Left lobe of liver (tissue), 2 donors: ENCODE results near the gene TXNDC5. TPM values are rescaled to one million over a fixed set of nuclear protein-coding genes. Genes with fewer than 3 reads are reported as not detected.
"Not testable (repeated sequence)": the region's sequence is repeated elsewhere in the genome, so short reads cannot be mapped to it uniquely, and the experiment has no call there.

Source experiments
- ATAC-seq: fragments of 200-7000 bp; cut with Tn5 transposase; one replicate; pipeline ENCODE4 v1.9.1; 2020; ENCODE audit warnings: mild to moderate bottlenecking, moderate library complexity
- DNase-seq: peaks from one replicate; pipeline ENCODE4 v3.0.0-alpha.2; 2020; ENCODE audit warnings: low spot score
- total RNA-seq: library from RNA; stranded (reverse); gene quantifications from one replicate; pipeline ENCODE4 v1.2.1, GENCODE V29; 2021
- donor health status: DM: no; HTN: no; CAD: no; lungs with moderate emphysema.
- donor health status: DM: no; HTN: yes; CAD: no.

Gene TXNDC5
- total RNA-seq, 1 donor from 2014 or later, result 121 TPM

DNA sequence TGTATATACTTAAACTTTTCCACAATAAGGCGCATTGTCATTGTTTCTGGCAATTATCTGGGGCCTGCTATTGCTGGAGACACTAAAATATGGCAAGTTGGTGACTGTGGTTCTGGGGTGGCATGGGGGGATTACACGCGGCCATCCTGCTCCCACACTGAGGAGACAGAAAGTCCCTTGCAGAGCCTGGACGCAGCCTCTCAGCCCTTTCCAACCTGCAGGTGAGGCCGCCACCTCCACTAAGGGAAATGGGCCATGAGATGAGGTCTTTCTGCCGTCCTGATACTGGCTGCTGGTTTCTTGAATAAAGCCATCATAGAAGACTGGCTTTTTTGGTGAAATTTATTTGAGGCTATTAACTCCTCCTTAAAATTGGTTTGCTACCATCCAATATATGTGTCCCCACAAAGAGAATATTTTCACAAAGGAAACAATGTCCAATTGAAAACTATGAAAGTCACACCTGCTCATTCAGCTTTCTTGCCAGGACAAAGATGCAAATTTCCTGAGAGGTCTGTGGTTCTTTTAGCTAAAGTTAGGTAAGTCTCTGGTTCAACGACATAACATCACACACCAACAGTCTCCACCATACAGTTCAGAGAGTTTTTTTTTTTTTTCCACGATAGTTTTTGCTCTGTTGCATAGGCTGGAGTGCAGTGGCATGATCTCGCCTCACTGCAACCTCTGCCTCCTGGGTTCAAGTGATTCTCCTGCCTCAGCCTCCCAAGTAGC is 13.0 kb downstream of the TXNDC5 start:
- DNase-seq, result no peak
- ATAC-seq, result no peak

DNA sequence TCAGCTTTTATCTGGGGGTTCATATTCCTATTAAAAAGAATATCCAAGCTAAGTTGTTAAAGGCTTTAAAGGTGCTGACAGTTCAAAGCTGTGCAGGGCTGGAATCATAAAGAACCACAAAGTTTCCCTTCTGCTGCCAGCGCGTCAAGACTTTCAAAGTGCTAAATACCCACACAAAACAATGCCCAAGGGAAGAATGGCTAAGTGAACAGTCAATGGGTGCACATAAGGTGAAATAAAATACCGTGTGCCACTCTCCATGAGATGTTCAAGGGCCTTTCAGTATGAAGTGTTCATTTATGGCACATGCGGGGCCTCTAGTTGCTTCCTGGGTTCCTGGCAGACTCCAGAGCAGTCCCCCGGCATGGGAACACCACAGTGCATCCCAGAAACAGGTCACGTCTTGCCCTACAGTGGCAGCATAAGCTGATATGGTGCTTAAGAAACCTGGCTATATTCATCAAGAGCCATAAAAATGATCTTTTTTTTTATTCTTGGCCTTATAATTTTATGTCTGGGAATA is 14.1 kb downstream of the TXNDC5 start:
- ATAC-seq, result no peak
- DNase-seq, result no peak

DNA sequence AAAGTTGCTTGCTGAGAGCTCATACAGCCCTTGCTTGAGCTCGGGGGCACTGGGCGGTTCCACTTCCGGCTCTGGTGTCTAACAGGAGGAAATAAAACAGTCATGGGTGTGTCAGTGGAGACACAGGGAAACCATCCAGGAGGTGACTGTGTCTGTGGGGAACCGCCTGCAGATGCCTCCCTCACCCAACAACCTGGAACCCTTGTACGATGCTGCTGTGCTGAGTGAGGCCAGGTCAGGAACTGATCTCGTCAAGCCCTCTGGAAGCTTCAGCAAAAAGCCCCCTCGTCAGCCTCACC is 15.5 kb downstream of the TXNDC5 start:
- DNase-seq (no peak), ATAC-seq (no peak)

DNA sequence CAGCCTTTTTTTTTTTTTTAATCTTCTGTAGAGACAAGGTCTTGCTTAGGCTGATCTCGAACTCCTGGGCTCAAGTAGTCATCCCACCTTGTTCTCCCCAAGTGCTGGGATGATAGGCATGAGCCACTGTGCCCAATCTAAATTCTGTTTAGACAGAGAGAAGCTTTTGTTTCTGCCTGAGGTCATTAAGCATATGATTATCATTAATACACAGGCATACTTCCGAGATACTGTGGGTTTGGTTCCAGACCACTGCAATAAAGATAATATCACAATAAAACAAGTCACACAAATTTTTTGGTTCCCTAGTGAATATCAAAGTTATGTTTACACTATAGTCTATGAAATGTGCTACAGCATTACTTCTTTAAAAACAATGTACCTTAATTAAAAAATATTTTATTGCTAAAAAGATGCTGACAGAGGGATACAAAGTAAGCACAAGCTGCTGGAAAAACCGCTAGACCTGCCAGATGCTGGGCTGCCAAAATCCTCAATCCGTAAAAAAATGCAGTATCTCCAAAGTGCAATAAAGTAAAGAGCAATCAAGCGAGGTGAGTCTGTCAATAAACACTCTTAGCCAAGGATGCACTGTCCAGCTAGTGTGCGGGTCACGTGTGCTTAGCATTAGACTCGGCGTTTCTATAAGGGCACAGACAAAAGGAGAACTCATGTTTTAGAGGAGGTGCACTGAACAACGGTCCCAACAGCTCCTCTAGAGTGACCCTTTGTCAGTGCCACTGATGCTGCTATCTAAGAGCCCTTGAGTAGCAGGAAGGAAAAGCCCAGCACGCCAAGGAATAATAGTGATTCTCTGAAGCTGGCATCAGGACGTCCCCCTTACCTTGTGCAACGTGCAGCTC is 16.1 kb downstream of the TXNDC5 start:
- ATAC-seq, result no peak

DNA sequence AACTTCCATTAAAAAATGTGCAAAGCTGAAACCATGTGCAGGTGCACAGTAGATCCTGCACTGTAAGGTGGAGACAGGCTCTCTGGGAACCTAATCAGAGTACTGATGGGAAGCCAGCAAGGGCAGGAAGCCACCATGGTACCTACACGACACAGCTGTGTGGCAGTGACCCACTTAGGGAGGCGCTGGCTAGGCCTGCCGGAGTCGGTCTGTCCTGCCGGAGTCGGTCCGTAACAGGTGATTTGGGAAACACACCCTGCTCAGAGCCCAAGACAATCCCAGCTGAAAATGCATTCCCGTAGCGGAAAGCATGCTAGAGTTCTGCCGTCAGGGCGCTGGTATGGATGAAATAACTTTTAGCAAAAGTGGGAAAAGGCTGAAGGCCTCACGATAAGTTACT is 17.2 kb downstream of the TXNDC5 start:
- ATAC-seq (no peak), DNase-seq (no peak)

More for the DNA sequence above, 16.1 kb downstream of the TXNDC5 start:
- no peak for DNase-seq

DNA sequence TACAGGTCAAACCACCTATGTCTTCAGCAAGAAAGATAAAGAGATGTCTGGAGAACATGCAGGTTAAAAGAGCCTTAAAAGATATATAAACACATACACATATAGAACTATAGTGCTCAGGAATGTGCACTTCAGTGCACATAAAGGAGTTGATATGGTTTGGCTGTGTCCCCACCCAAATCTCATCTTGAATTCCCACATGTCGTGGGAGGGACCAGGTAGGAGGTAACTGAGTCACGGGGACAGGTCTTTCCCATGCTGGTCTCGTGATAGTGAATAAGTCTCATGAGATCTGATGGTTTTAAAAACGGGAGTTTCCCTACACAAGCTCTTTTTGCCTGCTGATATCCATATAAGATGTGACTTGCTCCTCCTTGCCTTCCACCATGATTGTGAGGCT is 18.2 kb downstream of the TXNDC5 start:
- DNase-seq, ATAC-seq: not testable (repeated sequence)

DNA sequence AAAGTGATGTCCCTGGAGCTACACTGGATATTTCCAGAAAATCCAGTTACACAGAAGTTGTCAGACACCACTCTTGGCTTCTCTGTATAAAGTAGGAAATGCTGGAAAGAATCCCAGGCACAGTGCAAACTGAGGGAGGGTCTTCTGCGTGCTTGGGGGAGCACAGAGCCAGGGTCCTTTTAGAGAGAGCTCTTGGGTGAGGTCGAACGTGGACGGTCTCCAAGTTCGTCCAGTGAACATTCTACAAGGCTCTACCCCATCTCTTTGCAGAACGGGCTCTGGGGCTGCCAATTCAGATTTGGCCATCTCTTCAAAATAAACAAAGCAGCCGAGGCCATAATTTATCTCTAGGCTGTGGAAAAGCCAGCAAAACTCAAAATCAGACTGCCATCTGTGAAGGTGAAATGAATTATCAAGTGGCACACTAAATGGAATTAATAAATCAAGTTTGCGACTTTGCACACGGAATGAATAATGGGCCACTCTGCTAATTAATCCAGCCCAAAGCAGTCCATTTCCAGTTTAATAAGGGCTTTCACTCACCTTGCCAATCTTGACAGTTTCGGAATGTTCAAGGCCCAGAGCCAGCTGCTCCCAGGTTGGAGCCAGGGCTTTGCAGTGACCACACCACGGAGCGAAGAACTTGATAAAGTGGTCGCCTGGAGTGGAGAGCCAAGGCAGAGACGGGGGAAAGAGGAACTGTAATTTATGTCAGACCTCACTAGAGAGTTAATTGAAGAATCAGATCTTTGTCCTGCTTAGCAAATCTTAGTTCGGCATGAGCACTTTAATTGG is 19.3 kb downstream of the TXNDC5 start:
- no peak for DNase-seq
- no peak for ATAC-seq

DNA sequence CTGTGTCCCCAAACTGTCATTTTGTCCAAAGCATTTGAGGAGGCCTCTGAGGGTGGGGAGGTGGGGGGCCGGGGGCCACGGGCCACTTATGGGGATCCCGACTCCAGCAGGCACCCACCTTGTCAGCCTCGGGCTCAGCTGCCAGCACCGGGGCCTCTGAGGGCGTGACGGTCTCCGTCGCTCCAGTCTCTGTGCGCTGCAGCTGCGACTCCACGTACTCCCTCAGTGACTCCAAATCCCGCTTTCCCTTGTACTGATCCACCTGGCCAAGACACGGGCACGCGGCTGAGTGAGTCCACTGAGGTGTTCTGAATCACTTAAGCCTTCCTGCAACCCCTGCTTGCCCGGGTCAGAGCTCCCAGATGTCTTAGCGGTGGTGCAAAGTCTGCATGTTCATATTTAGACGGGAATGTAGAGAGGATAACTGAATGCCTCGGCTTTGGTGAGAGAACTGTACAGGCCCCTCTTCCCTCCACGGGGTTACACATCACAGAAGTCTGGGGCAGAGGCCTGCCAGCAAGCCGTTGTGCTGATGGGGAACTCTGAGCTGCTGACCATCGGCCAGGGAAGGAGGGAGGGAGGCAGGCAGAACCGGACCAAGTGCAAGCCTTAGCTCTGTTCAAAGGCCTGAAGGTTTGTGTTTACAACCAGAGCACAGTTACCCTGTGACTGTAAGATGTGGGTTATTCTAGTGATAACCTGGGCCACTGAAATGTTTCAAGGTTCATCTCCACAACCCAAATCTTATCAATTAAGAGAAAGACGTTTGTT is 21.8 kb downstream of the TXNDC5 start:
- no peak for DNase-seq
- ATAC-seq, result no peak

DNA sequence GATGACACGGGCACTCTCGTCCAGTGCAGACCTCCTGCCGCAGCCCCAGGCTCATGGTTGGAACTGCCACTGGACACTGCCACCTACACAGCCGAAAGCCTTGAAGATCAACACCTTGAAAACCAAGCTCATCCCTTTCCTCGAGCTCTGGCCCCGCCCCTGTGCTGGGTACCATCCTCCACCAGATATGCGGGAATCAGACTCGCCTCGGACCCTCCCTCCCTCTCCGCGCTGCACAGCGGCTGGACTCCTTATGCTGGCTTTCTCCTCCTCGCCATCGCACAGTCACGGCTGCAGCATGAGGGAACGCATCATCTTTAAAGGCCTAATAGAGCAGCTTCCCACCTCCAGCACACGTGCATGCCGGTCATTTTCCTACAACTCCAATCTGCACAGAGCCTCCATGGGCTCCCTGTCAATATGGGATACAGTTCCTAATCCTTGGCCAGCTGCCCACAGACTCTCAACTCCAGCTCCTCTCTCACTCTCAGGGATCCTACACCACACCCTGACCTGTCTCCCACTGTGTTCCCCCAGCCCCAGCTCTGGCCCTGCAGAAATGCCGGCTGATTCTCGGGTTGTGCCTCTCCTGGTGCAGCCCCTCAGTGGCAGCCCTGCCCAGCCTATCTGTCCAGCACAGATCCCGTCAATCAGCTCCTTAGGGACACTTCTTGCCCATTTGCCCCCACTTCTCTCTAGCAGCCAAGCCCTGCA is 23.2 kb downstream of the TXNDC5 start:
- ATAC-seq, result no peak

DNA sequence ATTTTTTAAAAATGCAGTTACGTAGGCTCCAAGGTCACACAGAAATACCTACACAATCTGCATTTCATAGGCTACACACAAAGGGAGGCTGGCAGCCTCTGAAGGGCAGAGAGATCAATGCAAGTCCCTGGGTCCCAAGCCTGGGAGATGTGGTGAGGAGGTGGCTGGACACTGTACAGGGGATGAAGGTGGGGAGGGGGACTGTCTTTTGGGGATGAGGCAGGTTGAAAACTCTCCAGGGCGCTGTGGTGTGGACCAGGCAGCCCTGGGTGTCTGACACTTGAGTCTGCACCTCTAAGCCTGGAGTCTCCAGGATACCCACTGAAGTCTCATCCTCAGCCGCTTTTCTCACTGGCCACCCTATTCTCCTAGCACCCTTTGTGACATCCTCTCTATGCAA is 24.5 kb downstream of the TXNDC5 start:
- ATAC-seq (no peak), DNase-seq (no peak)

More for the DNA sequence above, 23.2 kb downstream of the TXNDC5 start:
- no peak for DNase-seq

DNA sequence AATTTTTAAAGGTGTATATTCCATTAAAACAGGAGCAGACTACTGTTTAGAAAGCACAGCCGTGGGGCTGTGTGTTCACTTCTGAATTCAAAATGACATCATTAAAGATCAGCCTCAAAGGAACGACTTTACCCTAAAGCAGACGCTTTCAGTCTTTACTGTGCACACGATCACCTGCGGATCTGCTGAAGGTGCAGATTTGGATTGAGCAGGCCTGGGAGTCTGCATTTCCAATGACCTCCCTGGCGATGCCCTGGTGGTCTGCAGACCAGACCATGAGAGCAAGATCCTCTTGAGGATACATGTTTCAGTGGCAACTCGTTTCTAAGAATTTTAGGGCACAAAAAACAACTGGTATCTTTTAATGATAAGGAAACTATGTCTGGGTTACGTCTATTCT is 27.2 kb downstream of the TXNDC5 start:
- ATAC-seq (no peak), DNase-seq (no peak)

DNA sequence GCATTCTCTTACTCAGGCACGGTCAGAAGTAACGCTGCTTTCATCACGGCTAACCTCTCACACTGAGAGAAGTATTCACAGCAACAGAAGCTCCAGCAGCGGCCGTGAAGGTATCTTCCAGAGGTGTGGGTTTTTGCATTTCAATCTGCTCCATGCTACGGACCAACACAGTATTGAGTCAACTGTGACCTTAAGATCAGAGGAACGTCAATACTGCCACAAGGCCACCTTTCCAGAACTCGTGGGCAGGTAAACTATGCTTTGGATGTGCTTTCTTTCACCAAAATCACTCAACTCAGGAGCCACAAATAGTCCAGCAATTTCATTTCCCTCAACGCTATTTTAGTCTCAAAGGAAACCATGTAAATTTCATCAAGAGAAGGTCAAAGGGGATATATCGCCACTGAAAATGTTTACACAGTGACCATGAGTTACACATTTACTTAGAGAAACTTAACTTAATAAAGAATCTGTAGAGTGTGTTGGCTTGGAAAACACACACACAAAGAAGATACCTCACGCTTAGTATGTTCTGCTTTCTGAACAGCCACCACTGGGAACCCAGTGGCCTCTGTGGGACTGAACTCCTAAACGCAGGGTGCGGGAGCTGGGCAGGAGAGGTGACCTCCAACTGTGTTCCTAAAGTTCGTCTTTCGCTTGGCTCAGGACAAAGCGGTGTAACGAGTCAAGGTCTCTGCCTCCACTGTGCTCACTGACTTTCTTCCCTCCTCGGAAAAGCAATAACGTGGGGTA is 27.9 kb downstream of the TXNDC5 start:
- DNase-seq (no peak), ATAC-seq (no peak)

DNA sequence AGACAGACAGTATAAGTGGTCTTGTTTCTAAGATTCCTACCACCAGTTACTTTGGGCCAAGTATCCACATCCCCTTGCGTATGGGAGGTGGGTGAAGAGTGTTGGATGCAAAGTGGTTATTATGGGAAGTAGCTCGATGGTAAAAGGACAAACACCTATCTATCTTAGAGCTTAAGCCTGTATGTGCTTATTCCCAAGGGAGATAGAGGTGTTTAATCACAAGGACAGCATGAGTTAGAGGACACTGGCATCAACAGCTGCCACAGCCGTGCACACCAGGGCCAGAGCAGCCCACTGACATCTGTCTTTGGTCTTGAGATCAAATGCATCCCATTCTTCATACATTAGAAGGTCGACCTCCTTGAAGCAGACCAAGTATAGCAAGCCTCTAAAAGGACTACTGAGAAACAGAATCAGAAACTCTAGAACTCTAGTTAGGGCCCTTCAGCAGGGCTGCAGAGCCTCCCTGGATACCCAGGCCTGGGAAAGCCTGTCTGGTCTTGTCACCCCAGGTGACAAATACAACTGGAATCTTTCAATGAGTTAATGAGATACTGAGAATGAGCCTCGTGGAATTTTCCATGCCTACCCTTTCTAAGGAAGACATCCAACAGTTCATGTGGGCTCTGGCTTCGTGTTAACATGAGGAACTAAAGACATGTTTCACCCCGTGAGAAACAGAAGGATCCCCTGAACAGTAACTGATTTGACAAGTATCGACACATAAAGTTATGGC is 28.7 kb downstream of the TXNDC5 start:
- ATAC-seq (no peak), DNase-seq (no peak)

DNA sequence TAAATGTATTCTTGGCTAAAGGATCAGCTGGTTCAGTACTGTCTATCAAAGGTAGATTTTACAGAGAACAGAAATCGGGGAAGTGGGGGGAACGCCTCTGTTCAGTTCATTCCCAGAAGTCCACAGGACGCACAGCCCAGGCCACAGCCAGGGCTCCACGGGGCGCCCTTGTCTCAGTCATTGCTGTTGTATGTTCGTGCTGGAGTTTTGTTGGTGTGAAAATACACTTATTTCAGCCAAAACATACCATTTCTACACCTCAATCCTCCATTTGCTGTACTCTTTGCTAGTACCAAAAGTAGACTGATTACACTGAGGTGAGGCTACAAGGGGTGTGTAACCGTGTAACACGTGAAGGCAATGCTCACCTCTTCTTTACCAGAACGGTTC is 29.9 kb downstream of the TXNDC5 start:
- ATAC-seq (no peak), DNase-seq (no peak)

DNA sequence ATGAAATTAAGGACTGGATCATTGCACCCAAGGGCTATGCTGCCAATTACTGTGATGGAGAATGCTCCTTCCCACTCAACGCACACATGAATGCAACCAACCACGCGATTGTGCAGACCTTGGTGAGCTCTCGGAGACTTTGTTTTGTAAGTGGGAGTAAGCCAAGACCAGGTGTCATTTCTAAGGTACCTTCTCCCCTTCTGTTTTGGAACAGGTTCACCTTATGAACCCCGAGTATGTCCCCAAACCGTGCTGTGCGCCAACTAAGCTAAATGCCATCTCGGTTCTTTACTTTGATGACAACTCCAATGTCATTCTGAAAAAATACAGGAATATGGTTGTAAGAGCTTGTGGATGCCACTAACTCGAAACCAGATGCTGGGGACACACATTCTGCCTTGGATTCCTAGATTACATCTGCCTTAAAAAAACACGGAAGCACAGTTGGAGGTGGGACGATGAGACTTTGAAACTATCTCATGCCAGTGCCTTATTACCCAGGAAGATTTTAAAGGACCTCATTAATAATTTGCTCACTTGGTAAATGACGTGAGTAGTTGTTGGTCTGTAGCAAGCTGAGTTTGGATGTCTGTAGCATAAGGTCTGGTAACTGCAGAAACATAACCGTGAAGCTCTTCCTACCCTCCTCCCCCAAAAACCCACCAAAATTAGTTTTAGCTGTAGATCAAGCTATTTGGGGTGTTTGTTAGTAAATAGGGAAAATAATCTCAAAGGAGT is 30.4 kb downstream of the TXNDC5 start:
- ATAC-seq, result no peak

DNA sequence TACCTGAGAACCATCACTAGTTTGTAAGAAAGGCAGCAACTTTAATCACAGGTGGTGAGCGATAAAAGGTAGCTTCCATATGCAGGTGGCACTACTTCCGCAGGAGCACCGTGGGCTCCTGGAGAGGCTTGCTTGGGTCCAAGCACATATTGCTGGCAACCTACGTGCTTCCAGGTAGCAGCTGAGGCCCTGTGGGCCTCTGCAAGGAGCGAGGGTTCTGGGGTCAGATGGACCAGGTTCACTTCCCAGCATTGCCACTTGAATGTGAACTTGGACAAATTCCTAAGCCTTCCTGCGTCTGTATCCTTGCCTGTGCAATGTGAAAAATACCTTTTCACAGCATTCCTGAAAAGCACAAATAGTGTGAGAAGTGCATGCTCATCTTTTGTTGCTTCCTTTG is 31.0 kb downstream of the TXNDC5 start:
- no peak for ATAC-seq
- no peak for DNase-seq

More for the DNA sequence above, 30.4 kb downstream of the TXNDC5 start:
- no peak for DNase-seq

DNA sequence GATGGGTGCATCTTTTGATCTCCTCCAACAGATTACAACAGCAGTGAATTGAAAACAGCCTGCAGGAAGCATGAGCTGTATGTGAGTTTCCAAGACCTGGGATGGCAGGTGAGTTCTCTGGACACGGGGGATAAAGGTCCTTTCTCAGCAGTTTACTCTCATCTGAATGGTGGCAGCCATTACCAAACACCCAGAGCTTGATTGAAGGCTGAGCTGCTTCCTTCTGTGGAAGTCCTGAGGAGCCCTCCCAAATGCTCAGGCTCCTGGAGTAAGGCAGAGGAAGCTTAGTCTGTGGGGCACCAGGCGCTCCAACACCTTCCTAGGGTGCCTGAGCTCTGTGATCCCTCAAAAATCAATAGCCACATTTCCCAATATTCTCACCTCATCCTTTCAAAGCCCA is 31.5 kb downstream of the TXNDC5 start:
- ATAC-seq, result peak; percentile 67
- DNase-seq, result no peak
